Suprapubic skin (tissue), 4 donors: ENCODE results near the gene RFTN2.

Experiments
- EP300 ChIP-seq: sonication (generic); formaldehyde crosslinking; IDR thresholded peaks from one replicate; pipeline ENCODE4 v1.6.1; 2017; ENCODE audit warnings: antibody characterized with exemption
- POLR2A ChIP-seq, 2 donors: fragments of 450-650 bp; IDR thresholded peaks; one replicate each; pipeline ENCODE4 v1.6.1; 2017; ENCODE audit warnings: antibody characterized with exemption in 2 of 2, mild to moderate bottlenecking in 2 of 2, moderate library complexity in 2 of 2
- POLR2AphosphoS5 ChIP-seq, 3 donors: sonication (generic); formaldehyde crosslinking; IDR thresholded peaks; one replicate each; pipeline ENCODE4 v1.6.1; 2017; ENCODE audit warnings: antibody characterized with exemption in 3 of 3
- TF ChIP-seq, protein P1 (sequence below), 2 donors: fragments of 200-600 bp in 1 of 2; fragments of 450-650 bp in 1 of 2; sonication (generic) in 1 of 2; IDR thresholded peaks; one replicate each; pipeline ENCODE4 v1.5.1; 2016 to 2019; ENCODE audit warnings: antibody characterized with exemption in 2 of 2, mild to moderate bottlenecking in 1 of 2, moderate library complexity in 1 of 2

DNA sequence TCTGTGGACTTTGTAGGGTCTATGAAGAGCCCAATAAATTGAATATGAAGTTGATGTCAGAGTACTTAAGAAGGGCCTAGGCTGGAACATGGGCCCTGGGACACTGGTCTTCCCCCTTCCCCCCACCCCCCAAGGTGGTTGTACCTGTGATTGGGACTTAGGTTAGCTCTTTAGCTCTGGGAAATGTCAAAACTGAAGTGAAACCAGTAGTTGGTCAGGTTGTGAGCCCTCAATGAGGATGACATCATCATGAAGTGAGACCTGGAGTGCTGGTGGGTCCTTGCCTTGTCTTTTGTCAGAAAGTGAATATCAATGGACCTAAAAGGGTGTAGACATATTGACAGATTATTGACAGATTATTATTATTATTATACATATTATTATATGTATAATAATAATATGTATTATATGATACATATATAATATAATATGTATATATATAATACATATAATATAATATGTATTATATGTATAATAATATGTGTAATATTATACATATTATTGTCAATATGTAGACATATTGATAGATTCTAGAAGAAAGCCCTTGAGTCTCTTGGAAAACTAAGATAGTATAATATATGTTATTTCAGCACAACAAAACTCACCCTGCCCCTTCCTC lies 35.1 kb upstream of the RFTN2 start:
- TF ChIP-seq, protein P1, sequence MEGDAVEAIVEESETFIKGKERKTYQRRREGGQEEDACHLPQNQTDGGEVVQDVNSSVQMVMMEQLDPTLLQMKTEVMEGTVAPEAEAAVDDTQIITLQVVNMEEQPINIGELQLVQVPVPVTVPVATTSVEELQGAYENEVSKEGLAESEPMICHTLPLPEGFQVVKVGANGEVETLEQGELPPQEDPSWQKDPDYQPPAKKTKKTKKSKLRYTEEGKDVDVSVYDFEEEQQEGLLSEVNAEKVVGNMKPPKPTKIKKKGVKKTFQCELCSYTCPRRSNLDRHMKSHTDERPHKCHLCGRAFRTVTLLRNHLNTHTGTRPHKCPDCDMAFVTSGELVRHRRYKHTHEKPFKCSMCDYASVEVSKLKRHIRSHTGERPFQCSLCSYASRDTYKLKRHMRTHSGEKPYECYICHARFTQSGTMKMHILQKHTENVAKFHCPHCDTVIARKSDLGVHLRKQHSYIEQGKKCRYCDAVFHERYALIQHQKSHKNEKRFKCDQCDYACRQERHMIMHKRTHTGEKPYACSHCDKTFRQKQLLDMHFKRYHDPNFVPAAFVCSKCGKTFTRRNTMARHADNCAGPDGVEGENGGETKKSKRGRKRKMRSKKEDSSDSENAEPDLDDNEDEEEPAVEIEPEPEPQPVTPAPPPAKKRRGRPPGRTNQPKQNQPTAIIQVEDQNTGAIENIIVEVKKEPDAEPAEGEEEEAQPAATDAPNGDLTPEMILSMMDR (IDR thresholded peaks at IDR 0.05), result no peak
- TF ChIP-seq POLR2AphosphoS5 (IDR thresholded peaks at IDR 0.05), result no peak
- no peak for TF ChIP-seq POLR2A (IDR thresholded peaks at IDR 0.05)
- no peak for TF ChIP-seq EP300
